ENCODE data around the gene CLDN9. TPM values are rescaled to one million over a fixed set of nuclear protein-coding genes. Genes with fewer than 3 reads are reported as not detected.
A peak's percentile ranks its signal among the peaks of the same experiment; 100 is the strongest.

The CLDN9 gene
- total and polyA plus RNA-seq, 3 donors from 2014 or later = 0.34 to 0.39 (median 0.37) TPM

DNA sequence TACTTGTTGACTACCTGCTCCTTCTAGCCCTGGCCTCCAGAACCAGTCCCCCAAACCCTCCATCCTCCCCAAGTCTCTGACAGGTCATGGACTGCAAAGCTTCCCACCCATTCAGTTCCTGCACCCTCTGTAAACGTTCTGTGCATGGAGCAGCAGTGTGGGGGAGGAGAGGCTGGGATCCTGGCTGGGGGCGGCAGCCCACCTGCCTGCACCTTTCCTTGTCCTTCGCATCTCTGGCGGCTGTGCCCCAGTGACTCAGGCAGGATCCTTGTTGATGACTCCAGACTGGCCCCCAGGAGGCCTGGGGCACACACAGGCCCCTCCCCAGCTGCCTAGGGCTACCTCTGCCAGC lies 30.8 kb upstream of the CLDN9 start:
- peaks cover 31% of the 10 kb centered on the region for H3K4me1 ChIP-seq
- H3K36me3 ChIP-seq (ENCODE audit: low read depth, missing control alignments) = no peaks in the 10 kb centered on the region
- intact Hi-C loops (cut with DNase I; ENCODE audit: low total_unique reads) = no loop called here
- no peak overlapping the region for H3K27ac ChIP-seq
- no peak for DNase-seq
- H3K27me3 ChIP-seq = no peaks in the 10 kb centered on the region
- TF ChIP-seq, protein P1, sequence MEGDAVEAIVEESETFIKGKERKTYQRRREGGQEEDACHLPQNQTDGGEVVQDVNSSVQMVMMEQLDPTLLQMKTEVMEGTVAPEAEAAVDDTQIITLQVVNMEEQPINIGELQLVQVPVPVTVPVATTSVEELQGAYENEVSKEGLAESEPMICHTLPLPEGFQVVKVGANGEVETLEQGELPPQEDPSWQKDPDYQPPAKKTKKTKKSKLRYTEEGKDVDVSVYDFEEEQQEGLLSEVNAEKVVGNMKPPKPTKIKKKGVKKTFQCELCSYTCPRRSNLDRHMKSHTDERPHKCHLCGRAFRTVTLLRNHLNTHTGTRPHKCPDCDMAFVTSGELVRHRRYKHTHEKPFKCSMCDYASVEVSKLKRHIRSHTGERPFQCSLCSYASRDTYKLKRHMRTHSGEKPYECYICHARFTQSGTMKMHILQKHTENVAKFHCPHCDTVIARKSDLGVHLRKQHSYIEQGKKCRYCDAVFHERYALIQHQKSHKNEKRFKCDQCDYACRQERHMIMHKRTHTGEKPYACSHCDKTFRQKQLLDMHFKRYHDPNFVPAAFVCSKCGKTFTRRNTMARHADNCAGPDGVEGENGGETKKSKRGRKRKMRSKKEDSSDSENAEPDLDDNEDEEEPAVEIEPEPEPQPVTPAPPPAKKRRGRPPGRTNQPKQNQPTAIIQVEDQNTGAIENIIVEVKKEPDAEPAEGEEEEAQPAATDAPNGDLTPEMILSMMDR (IDR thresholded peaks at IDR 0.05) = no peak
- no peak for TF ChIP-seq POLR2A (IDR thresholded peaks at IDR 0.05)
- no peak overlapping the region for H3K4me3 ChIP-seq
- 45 to 48% methylated on average over 4 of the region's 4 CpGs for WGBS, 2 donors
- no peaks in the 10 kb centered on the region for H3K9me3 ChIP-seq

DNA sequence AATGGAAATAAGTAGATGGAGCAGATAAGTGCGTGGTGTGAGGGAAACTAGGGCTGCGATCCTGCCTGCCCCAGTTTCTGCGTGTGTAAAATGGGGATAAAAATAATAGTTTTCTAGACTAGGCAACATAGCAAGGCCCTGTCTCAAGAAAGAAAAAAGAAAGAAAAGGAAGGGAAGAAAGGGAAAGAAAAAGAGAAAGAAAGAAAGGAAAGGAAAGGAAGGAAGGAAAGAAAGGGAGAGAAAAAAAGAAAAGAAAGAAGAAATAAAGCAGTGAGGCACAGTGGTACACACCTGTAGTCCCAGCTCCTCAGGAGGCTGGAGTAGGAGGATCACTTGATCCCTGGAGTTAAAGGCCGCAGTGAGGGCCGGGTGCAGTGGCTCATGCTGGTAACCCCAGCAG lies 30.3 kb upstream of the CLDN9 start:
- Histone ChIP-seq H3K27ac (no peak overlapping the region), H3K4me1 (peaks cover 31% of the 10 kb centered on the region), H3K27me3 (no peaks in the 10 kb centered on the region), H3K36me3 (ENCODE audit: low read depth, missing control alignments) (no peaks in the 10 kb centered on the region), H3K4me3 (no peak overlapping the region), H3K9me3 (no peaks in the 10 kb centered on the region)
- intact Hi-C loops (cut with DNase I; ENCODE audit: low total_unique reads) = no loop called here
- TF ChIP-seq POLR2A (IDR thresholded peaks at IDR 0.05) = no peak
- TF ChIP-seq, protein P1 (IDR thresholded peaks at IDR 0.05) = no peak
- 57 to 72% methylated on average over 5 of the region's 5 CpGs for WGBS, 2 donors
- no peak for DNase-seq

DNA sequence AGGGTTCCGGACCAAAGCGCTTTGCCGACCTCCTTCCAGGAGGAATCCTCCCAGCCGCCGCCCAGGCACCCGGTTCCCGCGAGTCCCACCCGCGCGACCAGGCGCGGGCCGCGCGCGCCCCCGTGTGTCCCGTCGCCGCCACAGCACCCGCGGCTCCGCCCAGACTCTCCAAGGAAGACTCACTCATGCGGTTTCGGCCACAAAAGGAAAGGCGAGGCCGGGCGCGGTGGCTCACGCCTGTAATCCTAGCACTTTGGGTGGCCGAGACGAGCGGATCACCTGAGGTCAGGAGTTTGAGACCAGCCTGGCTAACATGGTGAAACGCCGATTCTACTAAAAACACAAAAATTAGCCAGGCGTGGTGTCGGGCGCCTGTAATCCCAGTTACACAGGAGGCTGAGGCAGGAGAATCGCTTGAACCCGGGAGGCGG lies 29.0 kb upstream of the CLDN9 start:
- intact Hi-C loops (cut with DNase I; ENCODE audit: low total_unique reads) = no loop called here
- DNase-seq = peak; percentile 86
- H3K36me3 ChIP-seq (ENCODE audit: low read depth, missing control alignments) = no peaks in the 10 kb centered on the region
- WGBS, 2 donors = 8 to 12% methylated on average over 28 to 42 of the region's 42 CpGs
- TF ChIP-seq, protein P1 (IDR thresholded peaks at IDR 0.05) = peak; percentile 57 to 89 (median 86)
- no peak for TF ChIP-seq POLR2A (IDR thresholded peaks at IDR 0.05)
- no peaks in the 10 kb centered on the region for H3K27me3 ChIP-seq
- peak overlapping the region; percentile 5 to 29 for H3K4me3 ChIP-seq
- H3K9me3 ChIP-seq = no peaks in the 10 kb centered on the region
- H3K4me1 ChIP-seq = peaks cover 31% of the 10 kb centered on the region
- no peak overlapping the region for H3K27ac ChIP-seq

DNA sequence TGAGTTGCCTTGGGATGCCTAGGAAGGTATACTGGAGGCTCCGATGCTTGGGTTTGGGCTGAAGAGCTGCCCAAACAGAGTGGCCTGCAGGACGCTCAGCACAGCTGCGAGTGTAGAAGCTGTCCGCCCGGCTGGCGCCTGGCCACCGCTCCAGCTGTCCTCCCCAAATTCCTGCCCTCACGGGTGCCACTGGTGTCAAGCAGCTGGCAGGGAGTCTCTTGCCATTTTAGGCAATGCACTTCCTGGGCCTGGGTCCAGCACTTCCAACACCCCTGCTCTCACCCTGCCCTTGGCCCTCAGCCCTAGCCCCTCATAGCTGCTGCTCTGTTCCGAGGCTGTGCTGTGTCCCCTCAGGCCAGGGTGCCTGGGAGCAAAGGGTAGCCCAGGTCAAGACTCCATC lies 27.3 kb upstream of the CLDN9 start:
- DNase-seq = no peak
- 34% methylated on average over 9 of the region's 9 CpGs for WGBS, 2 donors

DNA sequence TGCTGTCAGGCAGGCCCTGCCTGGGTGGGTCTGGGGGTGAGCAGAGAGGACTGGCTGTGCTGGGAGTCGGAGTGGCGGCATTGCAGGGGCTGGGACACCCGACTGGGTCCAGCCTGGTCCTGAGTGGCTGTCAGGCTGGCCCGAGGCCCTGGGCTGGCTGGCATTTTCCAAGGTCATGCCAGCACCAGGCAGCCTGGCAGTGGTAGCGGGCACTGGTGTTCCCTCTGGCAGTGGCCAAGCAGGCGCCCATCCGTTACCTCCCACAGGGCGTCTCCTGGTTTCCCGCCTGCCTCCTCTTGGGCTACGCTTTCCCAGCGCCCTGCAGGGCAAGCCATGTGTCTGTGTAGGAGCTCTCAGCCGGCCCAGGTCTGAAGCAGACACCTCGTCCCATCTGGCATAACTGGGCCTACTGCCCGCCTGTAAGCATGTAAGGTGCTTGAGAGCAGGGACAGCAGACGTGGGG lies 26.8 kb upstream of the CLDN9 start:
- Histone ChIP-seq H3K4me1 (peaks cover 21% of the 10 kb centered on the region), H3K9me3 (no peaks in the 10 kb centered on the region), H3K4me3 (no peak overlapping the region), H3K27me3 (no peaks in the 10 kb centered on the region), H3K36me3 (ENCODE audit: low read depth, missing control alignments) (no peaks in the 10 kb centered on the region), H3K27ac (no peak overlapping the region)
- WGBS, 2 donors = 20 to 60% methylated on average over 1 to 15 of the region's 15 CpGs
- TF ChIP-seq, protein P1 (IDR thresholded peaks at IDR 0.05) = no peak
- no peak for TF ChIP-seq POLR2A (IDR thresholded peaks at IDR 0.05)
- no peak for DNase-seq
- intact Hi-C loops (cut with DNase I; ENCODE audit: low total_unique reads) = no loop called here

More for the DNA sequence above, 27.3 kb upstream of the CLDN9 start:
- TF ChIP-seq, protein P1 (IDR thresholded peaks at IDR 0.05) = no peak
- no peak for TF ChIP-seq POLR2A (IDR thresholded peaks at IDR 0.05)
- Histone ChIP-seq H3K9me3 (no peaks in the 10 kb centered on the region), H3K36me3 (ENCODE audit: low read depth, missing control alignments) (no peaks in the 10 kb centered on the region), H3K4me3 (no peak overlapping the region), H3K4me1 (peaks cover 24% of the 10 kb centered on the region), H3K27me3 (no peaks in the 10 kb centered on the region), H3K27ac (no peak overlapping the region)
- intact Hi-C loops (cut with DNase I; ENCODE audit: low total_unique reads) = no loop called here
